ENCODE data around the gene MAP1LC3B.

DNA sequence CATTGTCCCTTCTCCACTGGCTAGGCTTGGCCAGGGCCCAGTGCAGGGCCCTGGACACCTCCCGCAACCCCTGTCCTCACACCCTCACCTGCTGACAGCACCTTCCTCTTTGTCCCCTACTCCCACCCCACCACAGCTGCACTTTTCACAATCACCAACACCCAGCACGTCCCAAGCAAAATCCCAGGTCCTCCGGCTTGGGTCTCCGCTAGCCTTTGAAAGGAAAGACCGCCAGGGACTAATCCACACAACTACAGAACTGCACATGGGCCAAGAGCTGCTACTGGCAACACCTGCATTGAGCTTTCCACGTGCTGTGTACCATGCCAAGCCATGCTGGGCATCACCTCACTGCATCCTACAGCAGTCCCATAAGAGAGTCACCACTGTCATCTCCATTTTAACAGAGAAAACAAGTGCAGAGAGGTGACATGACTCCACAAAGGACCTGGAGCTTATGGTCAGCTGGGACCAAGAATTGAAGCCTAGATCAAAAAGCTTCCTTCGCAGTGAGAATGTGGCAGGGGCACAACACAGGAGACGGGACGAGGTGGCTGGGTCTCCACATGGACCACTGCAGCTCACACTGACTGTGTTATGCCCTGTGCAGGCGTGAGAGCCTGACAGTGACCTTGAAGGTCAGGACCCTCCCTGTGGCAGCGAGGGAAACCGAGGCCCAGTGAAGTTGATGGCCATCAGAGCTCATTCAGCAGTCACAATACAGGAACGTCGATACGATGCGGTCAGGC is 31.1 kb upstream of the MAP1LC3B start:
- TF ChIP-seq, protein P1, sequence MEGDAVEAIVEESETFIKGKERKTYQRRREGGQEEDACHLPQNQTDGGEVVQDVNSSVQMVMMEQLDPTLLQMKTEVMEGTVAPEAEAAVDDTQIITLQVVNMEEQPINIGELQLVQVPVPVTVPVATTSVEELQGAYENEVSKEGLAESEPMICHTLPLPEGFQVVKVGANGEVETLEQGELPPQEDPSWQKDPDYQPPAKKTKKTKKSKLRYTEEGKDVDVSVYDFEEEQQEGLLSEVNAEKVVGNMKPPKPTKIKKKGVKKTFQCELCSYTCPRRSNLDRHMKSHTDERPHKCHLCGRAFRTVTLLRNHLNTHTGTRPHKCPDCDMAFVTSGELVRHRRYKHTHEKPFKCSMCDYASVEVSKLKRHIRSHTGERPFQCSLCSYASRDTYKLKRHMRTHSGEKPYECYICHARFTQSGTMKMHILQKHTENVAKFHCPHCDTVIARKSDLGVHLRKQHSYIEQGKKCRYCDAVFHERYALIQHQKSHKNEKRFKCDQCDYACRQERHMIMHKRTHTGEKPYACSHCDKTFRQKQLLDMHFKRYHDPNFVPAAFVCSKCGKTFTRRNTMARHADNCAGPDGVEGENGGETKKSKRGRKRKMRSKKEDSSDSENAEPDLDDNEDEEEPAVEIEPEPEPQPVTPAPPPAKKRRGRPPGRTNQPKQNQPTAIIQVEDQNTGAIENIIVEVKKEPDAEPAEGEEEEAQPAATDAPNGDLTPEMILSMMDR (IDR thresholded peaks at IDR 0.05; ENCODE audit: insufficient read depth, low read length), result no peak
- TF ChIP-seq, protein P2, sequence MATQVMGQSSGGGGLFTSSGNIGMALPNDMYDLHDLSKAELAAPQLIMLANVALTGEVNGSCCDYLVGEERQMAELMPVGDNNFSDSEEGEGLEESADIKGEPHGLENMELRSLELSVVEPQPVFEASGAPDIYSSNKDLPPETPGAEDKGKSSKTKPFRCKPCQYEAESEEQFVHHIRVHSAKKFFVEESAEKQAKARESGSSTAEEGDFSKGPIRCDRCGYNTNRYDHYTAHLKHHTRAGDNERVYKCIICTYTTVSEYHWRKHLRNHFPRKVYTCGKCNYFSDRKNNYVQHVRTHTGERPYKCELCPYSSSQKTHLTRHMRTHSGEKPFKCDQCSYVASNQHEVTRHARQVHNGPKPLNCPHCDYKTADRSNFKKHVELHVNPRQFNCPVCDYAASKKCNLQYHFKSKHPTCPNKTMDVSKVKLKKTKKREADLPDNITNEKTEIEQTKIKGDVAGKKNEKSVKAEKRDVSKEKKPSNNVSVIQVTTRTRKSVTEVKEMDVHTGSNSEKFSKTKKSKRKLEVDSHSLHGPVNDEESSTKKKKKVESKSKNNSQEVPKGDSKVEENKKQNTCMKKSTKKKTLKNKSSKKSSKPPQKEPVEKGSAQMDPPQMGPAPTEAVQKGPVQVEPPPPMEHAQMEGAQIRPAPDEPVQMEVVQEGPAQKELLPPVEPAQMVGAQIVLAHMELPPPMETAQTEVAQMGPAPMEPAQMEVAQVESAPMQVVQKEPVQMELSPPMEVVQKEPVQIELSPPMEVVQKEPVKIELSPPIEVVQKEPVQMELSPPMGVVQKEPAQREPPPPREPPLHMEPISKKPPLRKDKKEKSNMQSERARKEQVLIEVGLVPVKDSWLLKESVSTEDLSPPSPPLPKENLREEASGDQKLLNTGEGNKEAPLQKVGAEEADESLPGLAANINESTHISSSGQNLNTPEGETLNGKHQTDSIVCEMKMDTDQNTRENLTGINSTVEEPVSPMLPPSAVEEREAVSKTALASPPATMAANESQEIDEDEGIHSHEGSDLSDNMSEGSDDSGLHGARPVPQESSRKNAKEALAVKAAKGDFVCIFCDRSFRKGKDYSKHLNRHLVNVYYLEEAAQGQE (IDR thresholded peaks at IDR 0.05; ENCODE audit: insufficient replicate concordance, low read depth), result no peak

Data from HL-60 (cell line).